Stimulated activated CD8-positive, alpha-beta memory T cell treated with anti-CD3 and anti-CD28 coated beads, Interleukin-4, amount 100 ng/mL, for 48 hours (primary cell): Measurements from ENCODE around the gene ZIM2.
A peak's percentile ranks its signal among the peaks of the same experiment; 100 is the strongest.

Experiments used
- DNase-seq: peaks from one replicate; pipeline ENCODE4 v3.0.0-alpha.2; 2020

Gene ZIM2

GRCh38 chr19:56806639-56807038, 33.9 kb downstream of the ZIM2 start:
- DNase-seq, result no peak

- DNase-seq, result no peak
Measured at GRCh38 chr19:56778351-56778750, 62.2 kb downstream of the ZIM2 start.

- no peak for DNase-seq
Measured at GRCh38 chr19:56769650-56770049, 70.9 kb downstream of the ZIM2 start.

GRCh38 chr19:56765137-56765536, 75.4 kb downstream of the ZIM2 start:
- DNase-seq, result peak; percentile 39

- no peak for DNase-seq
Measured at GRCh38 chr19:56764196-56764695, 76.3 kb downstream of the ZIM2 start.

GRCh38 chr19:56760842-56761241, 79.7 kb downstream of the ZIM2 start:
- DNase-seq, result no peak

GRCh38 chr19:56759531-56759930, 81.0 kb downstream of the ZIM2 start:
- DNase-seq, result no peak

- no peak for DNase-seq
Measured at GRCh38 chr19:56751078-56751489, 89.4 kb downstream of the ZIM2 start.

- DNase-seq, result no peak
Measured at GRCh38 chr19:56750658-56751057, 89.9 kb downstream of the ZIM2 start.

GRCh38 chr19:56748378-56748777, 92.1 kb downstream of the ZIM2 start:
- no peak for DNase-seq

GRCh38 chr19:56746367-56746766, 94.2 kb downstream of the ZIM2 start:
- no peak for DNase-seq

- DNase-seq, result no peak
Measured at GRCh38 chr19:56740501-56740900, 100.0 kb downstream of the ZIM2 start.

- no peak for DNase-seq
Measured at GRCh38 chr19:56736571-56736970, 104.0 kb downstream of the ZIM2 start.

- DNase-seq, result no peak
Measured at GRCh38 chr19:56732976-56733375, 107.5 kb downstream of the ZIM2 start.

GRCh38 chr19:56727677-56728076, 112.8 kb downstream of the ZIM2 start:
- no peak for DNase-seq

GRCh38 chr19:56725829-56726424, 114.6 kb downstream of the ZIM2 start:
- DNase-seq, result no peak
